CD4-positive, alpha-beta T cell (primary cell): ENCODE measurements around the gene BCL2. TPM values are rescaled to one million over a fixed set of nuclear protein-coding genes. Genes with fewer than 3 reads are reported as not detected.

Experiments used
- ATAC-seq: fragments of 200-7000 bp; cut with Tn5 transposase; one replicate; pipeline ENCODE4 v1.10.0; 2022; ENCODE audit warnings: mild to moderate bottlenecking; ENCODE audit not compliant: poor library complexity
- CTCF ChIA-PET: fragments of 350-600 bp; sonication (Branson Sonifier 250); formaldehyde crosslinking; loops from one replicate; lab custom pipeline; 2021; ENCODE audit warnings: antibody characterized with exemption, inconsistent platforms; lab: Charles Lee
- POLR2A ChIA-PET: fragments of 350-600 bp; sonication (Branson Sonifier 250); formaldehyde crosslinking; loops from one replicate; lab custom pipeline; 2021; ENCODE audit warnings: antibody characterized with exemption, inconsistent platforms; lab: Charles Lee
- DNase-seq, 14 experiments: peaks; one replicate each; pipeline ENCODE4 v3.0.0-alpha.2; 2013 to 2020; ENCODE audit warnings: mixed read lengths in 2 of 14
- H3K27ac ChIP-seq, 2 donors: one replicate each; pipeline versions ENCODE4 v1.5.1 to v1.7.0; 2013; ENCODE audit warnings: low read length in 2 of 2, low read depth in 1 of 2, mild to moderate bottlenecking in 1 of 2
- H3K27me3 ChIP-seq, 2 experiments: 1 replicate in 1 of 2; 2 replicates in 1 of 2; pipeline versions ENCODE4 v1.6.1 to v1.7.0; 2013; ENCODE audit warnings: low read length in 2 of 2, control low read depth in 1 of 2, mild to moderate bottlenecking in 1 of 2, moderate library complexity in 1 of 2; ENCODE audit not compliant: insufficient read depth in 2 of 2, control insufficient read depth in 1 of 2
- H3K36me3 ChIP-seq: one replicate; pipeline ENCODE4 v1.6.1; 2013; ENCODE audit warnings: low read length, control low read depth; ENCODE audit not compliant: insufficient read depth
- H3K4me1 ChIP-seq: one replicate; pipeline ENCODE4 v1.6.1; 2013; ENCODE audit warnings: low read length, control low read depth; ENCODE audit not compliant: insufficient read depth
- H3K4me3 ChIP-seq: one replicate; pipeline ENCODE4 v1.5.1; 2013; ENCODE audit warnings: mild to moderate bottlenecking, low read length, moderate library complexity
- H3K9me3 ChIP-seq, 2 experiments: 1 replicate in 1 of 2; 2 replicates in 1 of 2; pipeline versions ENCODE4 v1.6.1 to v1.7.0; 2013; ENCODE audit warnings: low read length in 2 of 2, mild to moderate bottlenecking in 2 of 2, control low read depth in 1 of 2, moderate library complexity in 1 of 2; ENCODE audit not compliant: control insufficient read depth in 1 of 2, insufficient read depth in 1 of 2
- H3K27ac Mint-ChIP-seq: one replicate; pipeline ENCODE4 v1.8.0; 2020; ENCODE audit warnings: mixed read lengths
- H3K27me3 Mint-ChIP-seq: one replicate; pipeline ENCODE4 v1.8.0; 2021; ENCODE audit warnings: mixed read lengths
- H3K36me3 Mint-ChIP-seq: one replicate; pipeline ENCODE4 v1.8.0; 2021; ENCODE audit warnings: low read depth, mixed read lengths
- H3K4me1 Mint-ChIP-seq: one replicate; pipeline ENCODE4 v1.8.0; 2021; ENCODE audit warnings: low read depth, mixed read lengths
- H3K4me3 Mint-ChIP-seq: one replicate; pipeline ENCODE4 v1.8.0; 2020; ENCODE audit warnings: mild to moderate bottlenecking, mixed read lengths
- H3K9me3 Mint-ChIP-seq: one replicate; pipeline ENCODE4 v1.8.0; 2020; ENCODE audit warnings: mixed read lengths
- intact Hi-C, 2 experiments: fragments of 100-400 bp; cut with DNase I in 1 of 2; cut with micrococcal nuclease in 1 of 2; formaldehyde crosslinking; loops; one replicate each; pipeline versions ENCODE4 v1.15.1 to v1.9.0; 2023 to 2025; cut with DNase I, micrococcal nuclease
- total RNA-seq, 174 experiments: library from RNA in 2 of 174; stranded (reverse) in 2 of 174; gene quantifications; one replicate each; pipeline ENCODE4 v1.2.3 and lab custom pipeline; 2021 to 2026
- TF ChIP-seq, protein P1 (sequence below): fragments of 200-600 bp; IDR thresholded peaks from one replicate; pipeline ENCODE4 v1.8.0; 2022; ENCODE audit warnings: antibody characterized with exemption, mild to moderate bottlenecking

Gene BCL2
- total RNA-seq, 2 experiments from 2014 or later: 40.1 to 40.3 TPM

- DNase-seq (no peak), ATAC-seq (no peak)
- Mint-ChIP-seq H3K27me3 (no peaks in the 10 kb centered on the region), H3K27ac (peak overlapping the region; percentile 10), H3K4me1 (peaks cover 35% of the 10 kb centered on the region), H3K4me3 (no peak overlapping the region), H3K9me3 (no peaks in the 10 kb centered on the region), H3K36me3 (peaks cover 31% of the 10 kb centered on the region)
- TF ChIP-seq, protein P1, sequence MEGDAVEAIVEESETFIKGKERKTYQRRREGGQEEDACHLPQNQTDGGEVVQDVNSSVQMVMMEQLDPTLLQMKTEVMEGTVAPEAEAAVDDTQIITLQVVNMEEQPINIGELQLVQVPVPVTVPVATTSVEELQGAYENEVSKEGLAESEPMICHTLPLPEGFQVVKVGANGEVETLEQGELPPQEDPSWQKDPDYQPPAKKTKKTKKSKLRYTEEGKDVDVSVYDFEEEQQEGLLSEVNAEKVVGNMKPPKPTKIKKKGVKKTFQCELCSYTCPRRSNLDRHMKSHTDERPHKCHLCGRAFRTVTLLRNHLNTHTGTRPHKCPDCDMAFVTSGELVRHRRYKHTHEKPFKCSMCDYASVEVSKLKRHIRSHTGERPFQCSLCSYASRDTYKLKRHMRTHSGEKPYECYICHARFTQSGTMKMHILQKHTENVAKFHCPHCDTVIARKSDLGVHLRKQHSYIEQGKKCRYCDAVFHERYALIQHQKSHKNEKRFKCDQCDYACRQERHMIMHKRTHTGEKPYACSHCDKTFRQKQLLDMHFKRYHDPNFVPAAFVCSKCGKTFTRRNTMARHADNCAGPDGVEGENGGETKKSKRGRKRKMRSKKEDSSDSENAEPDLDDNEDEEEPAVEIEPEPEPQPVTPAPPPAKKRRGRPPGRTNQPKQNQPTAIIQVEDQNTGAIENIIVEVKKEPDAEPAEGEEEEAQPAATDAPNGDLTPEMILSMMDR: no peak
- intact Hi-C loops: no loop called here
- H3K27ac ChIP-seq: no peak overlapping the region
- no peak overlapping the region for H3K4me3 ChIP-seq
- ChIA-PET CTCF (interaction anchor here (1.1 kb wide), 2 partner anchors 12 to 99 kb away, joined by 3 to 5 read pairs; no protein-coding TSS in a partner anchor), POLR2A (no interaction called here)
- H3K4me1 ChIP-seq: peaks cover 12% of the 10 kb centered on the region
- peaks cover 40% of the 10 kb centered on the region for H3K36me3 ChIP-seq
- peaks cover 0 to 4% of the 10 kb centered on the region in 2 experiments for H3K9me3 ChIP-seq
- no peaks in the 10 kb centered on the region for H3K27me3 ChIP-seq
These were observed 78.3 kb downstream of the BCL2 start for GRCh38 chr18:63241317-63241712.

GRCh38 chr18:63240531-63241316 is 78.8 kb downstream of the BCL2 start:
- intact Hi-C loops: no loop called here
- H3K4me1 Mint-ChIP-seq: peaks cover 38% of the 10 kb centered on the region
- ATAC-seq: no peak

GRCh38 chr18:63238693-63239075 is 80.9 kb downstream of the BCL2 start:
- Mint-ChIP-seq H3K36me3 (peaks cover 39% of the 10 kb centered on the region), H3K27ac (no peak overlapping the region), H3K4me3 (no peak overlapping the region), H3K27me3 (no peaks in the 10 kb centered on the region), H3K4me1 (peaks cover 44% of the 10 kb centered on the region), H3K9me3 (no peaks in the 10 kb centered on the region)
- CTCF ChIA-PET: no interaction called here
- Histone ChIP-seq H3K27me3 (no peaks in the 10 kb centered on the region), H3K4me1 (peaks cover 17% of the 10 kb centered on the region), H3K9me3 (peaks cover 0 to 4% of the 10 kb centered on the region in 2 experiments), H3K36me3 (peaks cover 29% of the 10 kb centered on the region), H3K4me3 (no peak overlapping the region), H3K27ac (peak overlapping the region in 1 of 2 donors; percentile 1)
- ATAC-seq: no peak
- TF ChIP-seq, protein P1: no peak
- intact Hi-C loops: loop anchor here in 1 of 2 experiments (5.0 kb wide), 1 partner anchor 36 kb away; no protein-coding TSS in a partner anchor
- POLR2A ChIA-PET: no interaction called here
- no peak for DNase-seq

More at GRCh38 chr18:63240531-63241316, 78.8 kb downstream of the BCL2 start:
- peaks cover 0 to 4% of the 10 kb centered on the region in 2 experiments for H3K9me3 ChIP-seq
- no peak overlapping the region for H3K27ac ChIP-seq
- Mint-ChIP-seq H3K9me3 (no peaks in the 10 kb centered on the region), H3K27ac (peak overlapping the region; percentile 23), H3K36me3 (peaks cover 36% of the 10 kb centered on the region), H3K4me3 (no peak overlapping the region), H3K27me3 (no peaks in the 10 kb centered on the region)
- peaks cover 12% of the 10 kb centered on the region for H3K4me1 ChIP-seq
- no peak for DNase-seq
- TF ChIP-seq, protein P1: no peak
- CTCF ChIA-PET: interaction anchor here (1.1 kb wide), 2 partner anchors 13 to 99 kb away, joined by 3 to 5 read pairs; no protein-coding TSS in a partner anchor
- POLR2A ChIA-PET: no interaction called here
- H3K36me3 ChIP-seq: peaks cover 35% of the 10 kb centered on the region
- H3K27me3 ChIP-seq: no peaks in the 10 kb centered on the region
- no peak overlapping the region for H3K4me3 ChIP-seq
